ENCODE data around the gene CAPN10.

CAPN10 gene

DNA sequence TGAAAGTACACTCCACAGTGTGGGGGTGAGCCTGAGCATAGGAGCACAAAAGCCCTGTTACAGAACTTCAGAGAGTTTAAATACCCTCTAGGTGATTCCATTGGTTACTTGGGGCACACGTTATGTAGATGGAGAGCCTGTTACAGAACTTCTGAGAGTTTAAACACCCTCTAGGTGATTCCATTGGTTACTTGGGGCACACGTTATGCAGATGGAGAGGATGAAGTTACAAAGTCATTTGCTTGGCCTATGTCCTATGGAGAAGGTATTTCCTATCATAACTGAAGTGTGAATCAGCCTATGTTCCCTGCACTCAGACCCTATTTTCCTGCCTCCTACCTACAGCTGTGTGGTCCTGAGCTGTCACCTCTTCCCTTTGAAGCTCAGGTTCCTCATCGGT lies 3.8 kb upstream of the CAPN10 start:
- TF ChIP-seq, protein P1, sequence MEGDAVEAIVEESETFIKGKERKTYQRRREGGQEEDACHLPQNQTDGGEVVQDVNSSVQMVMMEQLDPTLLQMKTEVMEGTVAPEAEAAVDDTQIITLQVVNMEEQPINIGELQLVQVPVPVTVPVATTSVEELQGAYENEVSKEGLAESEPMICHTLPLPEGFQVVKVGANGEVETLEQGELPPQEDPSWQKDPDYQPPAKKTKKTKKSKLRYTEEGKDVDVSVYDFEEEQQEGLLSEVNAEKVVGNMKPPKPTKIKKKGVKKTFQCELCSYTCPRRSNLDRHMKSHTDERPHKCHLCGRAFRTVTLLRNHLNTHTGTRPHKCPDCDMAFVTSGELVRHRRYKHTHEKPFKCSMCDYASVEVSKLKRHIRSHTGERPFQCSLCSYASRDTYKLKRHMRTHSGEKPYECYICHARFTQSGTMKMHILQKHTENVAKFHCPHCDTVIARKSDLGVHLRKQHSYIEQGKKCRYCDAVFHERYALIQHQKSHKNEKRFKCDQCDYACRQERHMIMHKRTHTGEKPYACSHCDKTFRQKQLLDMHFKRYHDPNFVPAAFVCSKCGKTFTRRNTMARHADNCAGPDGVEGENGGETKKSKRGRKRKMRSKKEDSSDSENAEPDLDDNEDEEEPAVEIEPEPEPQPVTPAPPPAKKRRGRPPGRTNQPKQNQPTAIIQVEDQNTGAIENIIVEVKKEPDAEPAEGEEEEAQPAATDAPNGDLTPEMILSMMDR (conservative IDR thresholded peaks at IDR 0.05; ENCODE audit: low read depth, low read length), result no peak
- no peak overlapping the region for H3K4me3 ChIP-seq (ENCODE audit: low read depth, low read length)

DNA sequence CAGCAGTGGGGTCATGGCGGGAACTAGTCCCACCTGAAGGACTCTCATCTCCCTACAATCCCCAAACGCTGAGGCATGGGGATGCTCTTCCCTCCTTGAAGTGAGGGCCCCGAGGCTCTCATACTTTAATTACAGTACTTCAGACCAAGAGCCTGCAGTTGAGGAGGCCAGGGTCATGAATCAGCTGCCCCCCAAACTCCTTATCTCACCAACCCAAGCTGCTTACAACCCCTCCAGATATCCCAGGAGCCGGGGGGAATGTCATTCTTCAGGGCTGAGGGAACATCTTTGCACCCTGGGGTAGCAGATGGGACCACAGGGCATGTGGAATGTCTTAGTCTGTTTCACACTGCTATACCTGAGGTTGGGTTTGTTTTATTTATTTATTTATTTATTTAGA lies 2.8 kb upstream of the CAPN10 start:
- no peak for DNase-seq (ENCODE audit: low read depth)
- TF ChIP-seq, protein P1 (conservative IDR thresholded peaks at IDR 0.05; ENCODE audit: low read depth, low read length), result no peak
- no peak overlapping the region for H3K4me3 ChIP-seq (ENCODE audit: low read depth, low read length)

More for the DNA sequence above, 3.8 kb upstream of the CAPN10 start:
- peak; percentile 52 for DNase-seq (ENCODE audit: low read depth)

GRCh38 chr2:240584486-240585031 lies 2.0 kb upstream of the CAPN10 start:
- DNase-seq (ENCODE audit: low read depth), result peak; percentile 39
- H3K4me3 ChIP-seq (ENCODE audit: low read depth, low read length), result peak overlapping the region; percentile 94
- TF ChIP-seq, protein P1 (conservative IDR thresholded peaks at IDR 0.05; ENCODE audit: low read depth, low read length), result no peak

- peak overlapping the region; percentile 94 for H3K4me3 ChIP-seq (ENCODE audit: low read depth, low read length)
- no peak for DNase-seq (ENCODE audit: low read depth)
- TF ChIP-seq, protein P1 (conservative IDR thresholded peaks at IDR 0.05; ENCODE audit: low read depth, low read length), result no peak
Measured at GRCh38 chr2:240585101-240585500, 1.4 kb upstream of the CAPN10 start.

DNA sequence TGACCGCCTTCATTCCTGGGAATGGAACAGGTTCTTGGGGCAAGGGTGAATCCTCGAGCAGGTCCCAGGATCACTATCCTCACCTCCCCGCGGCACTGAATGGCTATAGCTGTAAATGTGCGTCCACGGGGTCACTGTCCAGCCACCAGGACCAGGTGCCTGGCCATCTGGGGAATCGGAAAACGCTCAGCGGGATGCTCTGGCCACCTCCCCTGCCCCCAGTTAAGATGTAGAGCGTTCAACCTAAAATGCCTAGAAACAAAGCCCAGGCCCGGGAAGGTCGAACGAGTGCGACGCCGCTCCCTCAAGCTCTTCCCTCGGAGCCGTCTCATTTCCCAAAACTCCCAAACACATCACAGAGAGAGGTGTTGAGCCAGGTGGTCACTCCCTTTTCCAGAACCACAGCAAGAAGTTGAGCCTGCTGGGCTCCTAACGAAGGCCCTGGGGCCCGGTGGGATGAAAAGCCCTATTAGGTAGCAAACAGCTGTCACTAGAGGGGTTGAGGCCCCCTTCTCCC lies 795 bp upstream of the CAPN10 start:
- peak overlapping the region; percentile 94 for H3K4me3 ChIP-seq (ENCODE audit: low read depth, low read length)
- DNase-seq (ENCODE audit: low read depth), result no peak
- TF ChIP-seq, protein P1 (conservative IDR thresholded peaks at IDR 0.05; ENCODE audit: low read depth, low read length), result no peak

DNA sequence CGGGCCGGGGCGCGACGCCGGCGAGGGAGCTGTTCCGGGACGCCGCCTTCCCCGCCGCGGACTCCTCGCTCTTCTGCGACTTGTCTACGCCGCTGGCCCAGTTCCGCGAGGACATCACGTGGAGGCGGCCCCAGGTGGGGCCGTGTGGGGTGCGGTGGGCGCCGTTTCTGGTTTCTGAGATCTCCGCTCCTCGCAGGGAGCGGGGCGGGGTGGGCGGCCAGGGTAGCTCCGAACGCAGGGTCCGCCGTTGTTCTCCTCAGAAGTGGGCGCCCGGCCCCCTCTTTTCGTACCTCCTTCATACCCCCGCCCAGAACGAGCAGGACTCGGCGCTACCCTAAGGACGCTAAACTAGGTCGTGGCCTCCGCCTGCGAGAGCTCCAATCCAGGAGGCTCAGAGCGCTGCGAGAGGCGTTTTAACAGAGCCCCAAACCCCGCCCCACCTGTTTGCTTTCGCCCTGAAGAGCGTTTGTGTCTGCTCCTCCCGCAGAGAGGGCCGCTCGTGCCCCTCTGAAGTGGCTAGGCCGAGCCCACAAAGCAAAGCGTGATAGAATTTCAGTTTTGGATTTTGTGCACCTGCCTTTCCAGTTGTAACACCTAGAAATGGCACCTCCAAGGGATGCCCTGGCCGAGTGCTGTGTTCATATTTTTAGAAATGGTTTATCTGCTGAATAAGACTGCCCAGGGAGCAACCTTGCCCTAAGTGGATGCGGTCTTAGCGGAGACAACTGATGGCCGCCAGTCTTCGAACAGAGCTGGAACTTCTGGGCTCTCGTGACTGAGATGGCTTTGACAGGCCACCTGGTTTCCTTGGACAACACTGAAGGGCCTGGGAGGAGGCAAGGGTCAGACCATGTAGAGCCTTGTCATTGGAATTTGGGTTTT lies 626 bp downstream of the CAPN10 start:
- no peak for DNase-seq (ENCODE audit: low read depth)
- peak overlapping the region; percentile 94 for H3K4me3 ChIP-seq (ENCODE audit: low read depth, low read length)

More for the DNA sequence above, 626 bp downstream of the CAPN10 start:
- TF ChIP-seq, protein P1 (conservative IDR thresholded peaks at IDR 0.05; ENCODE audit: low read depth, low read length), result no peak

All from choroid plexus epithelial cell (primary cell).